Ovary (tissue), 3 donors: ENCODE measurements around the gene FSTL1.

Source experiments
- EP300 ChIP-seq: sonication (generic); formaldehyde crosslinking; IDR thresholded peaks from one replicate; pipeline ENCODE4 v1.6.1; 2017; ENCODE audit warnings: antibody characterized with exemption
- POLR2A ChIP-seq: fragments of 450-650 bp; IDR thresholded peaks from one replicate; pipeline ENCODE4 v1.6.1; 2017; ENCODE audit warnings: antibody characterized with exemption, mild to moderate bottlenecking, moderate library complexity
- TF ChIP-seq, protein P1 (sequence below), 3 donors: fragments of 450-650 bp in 2 of 3; fragments of 200-600 bp in 1 of 3; IDR thresholded peaks; one replicate each; pipeline versions ENCODE4 v1.5.1 to v1.8.0; 2016 to 2022; ENCODE audit warnings: antibody characterized with exemption in 3 of 3, mild to moderate bottlenecking in 1 of 3
- donor health status: DM: no; HTN: no; CAD: no.

DNA sequence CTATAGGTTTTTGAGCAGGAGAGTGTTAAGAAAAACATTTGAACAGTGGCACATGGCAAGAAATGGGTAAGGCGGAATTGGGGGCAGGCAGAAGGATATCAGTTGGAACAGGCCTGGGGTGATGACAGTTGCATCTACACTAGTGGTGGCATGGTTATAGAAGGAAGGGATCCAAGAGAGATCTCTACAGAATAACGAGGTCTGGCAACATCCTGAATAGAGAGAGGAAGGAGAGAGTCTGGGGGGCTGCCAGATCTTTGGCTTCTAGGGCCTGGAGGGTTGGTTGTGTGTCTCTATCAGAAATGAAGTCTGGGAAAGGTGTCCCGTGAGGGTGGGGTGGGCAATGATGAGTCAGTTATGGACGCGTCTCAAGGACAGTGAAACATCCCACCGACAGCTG, 26.3 kb downstream of the FSTL1 start:
- TF ChIP-seq POLR2A (no peak), EP300 (no peak)
- TF ChIP-seq, protein P1, sequence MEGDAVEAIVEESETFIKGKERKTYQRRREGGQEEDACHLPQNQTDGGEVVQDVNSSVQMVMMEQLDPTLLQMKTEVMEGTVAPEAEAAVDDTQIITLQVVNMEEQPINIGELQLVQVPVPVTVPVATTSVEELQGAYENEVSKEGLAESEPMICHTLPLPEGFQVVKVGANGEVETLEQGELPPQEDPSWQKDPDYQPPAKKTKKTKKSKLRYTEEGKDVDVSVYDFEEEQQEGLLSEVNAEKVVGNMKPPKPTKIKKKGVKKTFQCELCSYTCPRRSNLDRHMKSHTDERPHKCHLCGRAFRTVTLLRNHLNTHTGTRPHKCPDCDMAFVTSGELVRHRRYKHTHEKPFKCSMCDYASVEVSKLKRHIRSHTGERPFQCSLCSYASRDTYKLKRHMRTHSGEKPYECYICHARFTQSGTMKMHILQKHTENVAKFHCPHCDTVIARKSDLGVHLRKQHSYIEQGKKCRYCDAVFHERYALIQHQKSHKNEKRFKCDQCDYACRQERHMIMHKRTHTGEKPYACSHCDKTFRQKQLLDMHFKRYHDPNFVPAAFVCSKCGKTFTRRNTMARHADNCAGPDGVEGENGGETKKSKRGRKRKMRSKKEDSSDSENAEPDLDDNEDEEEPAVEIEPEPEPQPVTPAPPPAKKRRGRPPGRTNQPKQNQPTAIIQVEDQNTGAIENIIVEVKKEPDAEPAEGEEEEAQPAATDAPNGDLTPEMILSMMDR (IDR thresholded peaks at IDR 0.05), result no peak
